NCI-H187 treated with DMSO at 0.1 percent for 48 hours (cell line): ENCODE measurements around the gene SALL1.

Source experiments
- DNase-seq: peaks from one replicate; lab custom pipeline; 2025; lab: John Stamatoyannopoulos, UW

Gene SALL1

DNA sequence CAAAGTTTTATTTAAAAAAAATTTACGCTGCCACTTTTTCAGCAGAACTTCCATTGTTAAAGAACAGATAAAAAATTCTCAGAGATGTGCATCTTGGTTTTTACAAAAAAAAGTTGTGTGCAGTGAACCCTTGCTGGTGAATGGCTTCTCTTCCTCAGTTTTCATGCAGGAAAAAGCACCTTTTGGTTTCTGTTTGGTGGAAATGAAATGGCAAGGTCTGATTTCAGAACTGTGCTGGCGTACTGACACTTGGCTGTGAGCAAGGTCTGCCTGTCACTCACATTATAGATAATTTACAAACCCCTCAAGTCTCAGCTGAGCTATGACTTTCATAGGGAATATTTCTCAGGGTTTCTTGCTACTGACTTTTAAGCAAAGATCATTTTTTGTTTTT lies 5.7 kb upstream of the SALL1 start:
- DNase-seq = no peak

DNA sequence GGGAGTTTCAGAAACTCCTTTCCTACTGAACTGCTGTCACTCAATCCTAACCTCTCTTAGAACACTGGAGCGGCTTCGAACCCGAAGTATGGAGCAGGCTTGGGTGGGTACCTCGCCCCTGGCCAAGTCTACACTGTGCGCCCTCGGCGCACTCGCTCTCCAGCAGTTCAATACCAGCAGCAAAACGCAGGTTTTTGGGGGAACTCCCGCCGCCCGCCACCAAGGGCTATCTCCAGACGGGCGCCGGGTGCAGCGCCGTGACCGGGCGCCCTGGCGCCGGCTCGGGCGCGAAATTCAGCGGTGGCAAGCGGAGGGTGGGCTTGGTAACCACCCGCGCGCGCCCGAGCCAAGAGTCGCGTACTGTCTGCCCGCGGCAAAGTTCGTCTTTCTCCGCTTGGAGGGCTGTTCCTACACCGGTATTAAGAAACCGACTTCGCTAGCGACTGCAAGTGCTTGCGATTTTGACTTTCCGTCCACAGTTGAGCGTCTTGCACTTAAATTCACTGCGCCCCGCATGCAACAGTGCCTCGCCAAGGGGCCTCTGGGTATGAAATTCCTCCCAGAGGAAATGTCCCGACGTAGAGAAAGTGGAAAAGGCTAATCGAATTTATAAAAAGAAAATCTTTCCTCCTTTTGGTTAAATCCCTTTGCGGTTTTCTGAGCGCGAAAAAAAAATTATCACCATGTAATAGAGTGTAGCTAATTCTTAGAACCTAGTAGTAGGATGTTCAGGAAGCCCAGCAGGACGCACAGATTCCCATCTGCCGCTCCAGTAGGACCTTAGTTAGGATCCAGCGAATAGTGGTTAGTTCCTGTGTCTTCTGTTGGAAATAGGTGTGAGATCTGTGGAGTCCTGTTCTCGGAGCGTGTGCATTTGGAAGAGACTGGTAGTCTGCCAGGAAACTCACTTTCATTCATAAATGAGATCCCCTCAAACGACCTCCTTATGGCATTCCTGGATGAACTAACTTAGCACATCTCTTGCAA lies 5.0 kb upstream of the SALL1 start:
- DNase-seq = no peak

DNA sequence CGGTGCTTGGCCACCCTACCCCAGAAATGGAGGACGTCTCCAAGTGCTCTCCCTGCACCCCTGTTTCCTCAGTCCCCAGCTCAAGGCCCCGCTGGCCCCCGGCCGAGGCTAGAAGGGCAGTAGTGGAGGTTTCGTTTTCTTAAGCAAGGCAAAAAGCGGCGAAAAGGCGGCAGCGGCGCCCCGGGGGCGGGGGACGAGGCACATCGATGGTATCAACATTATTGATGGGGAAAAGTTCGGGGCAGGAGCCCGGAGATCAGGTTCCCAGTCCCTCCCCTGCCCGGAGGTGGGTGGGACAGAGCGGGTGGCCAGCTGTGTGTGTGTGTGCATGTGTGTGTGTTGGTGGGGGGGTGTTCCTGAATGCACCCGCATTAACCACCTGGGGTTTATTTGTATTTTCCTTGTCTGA lies 4.1 kb upstream of the SALL1 start:
- DNase-seq = no peak

DNA sequence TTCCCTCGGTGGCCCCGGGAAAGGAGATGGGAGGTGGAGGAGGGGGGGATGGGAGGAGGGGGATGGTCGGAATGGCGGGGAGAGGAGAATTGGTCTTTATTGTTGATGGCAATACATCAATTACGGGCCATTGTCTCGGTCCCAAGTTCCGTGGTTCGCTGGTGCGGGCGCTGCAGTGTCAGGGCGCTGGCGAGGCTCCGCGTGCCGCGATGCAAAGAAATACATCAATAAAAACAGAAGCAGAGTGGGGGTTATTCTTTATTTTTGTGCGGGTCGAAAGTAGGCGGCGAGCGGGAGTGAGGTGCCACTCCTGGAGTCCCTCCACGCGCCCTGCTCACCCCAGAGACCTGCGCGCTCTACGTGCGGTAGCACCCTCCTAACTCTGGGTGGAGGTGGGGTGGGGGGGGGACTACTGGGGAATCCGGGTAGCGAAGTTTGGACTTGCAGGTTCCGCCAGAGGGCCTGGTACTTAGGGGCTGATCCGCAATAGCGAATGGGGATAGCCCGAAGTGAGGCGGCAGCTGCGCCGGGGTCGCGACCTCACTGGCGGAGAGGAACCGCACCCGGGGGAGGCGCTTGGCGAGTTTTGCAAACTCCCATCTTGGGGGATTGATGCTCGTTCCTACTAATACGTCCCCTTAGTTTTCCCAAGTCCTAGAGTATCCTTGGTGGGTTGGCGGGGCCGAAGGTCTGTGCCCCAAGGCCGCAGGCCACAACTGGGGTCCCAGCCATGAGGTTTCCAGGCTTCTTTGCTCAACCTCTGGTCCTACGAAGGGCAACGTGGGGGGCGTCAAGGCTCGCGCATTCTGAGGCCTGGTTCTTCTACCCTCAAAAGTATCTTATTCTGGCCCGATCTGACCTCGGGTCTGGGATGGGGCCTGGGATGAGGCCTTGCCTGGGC lies 3.5 kb upstream of the SALL1 start:
- no peak for DNase-seq

DNA sequence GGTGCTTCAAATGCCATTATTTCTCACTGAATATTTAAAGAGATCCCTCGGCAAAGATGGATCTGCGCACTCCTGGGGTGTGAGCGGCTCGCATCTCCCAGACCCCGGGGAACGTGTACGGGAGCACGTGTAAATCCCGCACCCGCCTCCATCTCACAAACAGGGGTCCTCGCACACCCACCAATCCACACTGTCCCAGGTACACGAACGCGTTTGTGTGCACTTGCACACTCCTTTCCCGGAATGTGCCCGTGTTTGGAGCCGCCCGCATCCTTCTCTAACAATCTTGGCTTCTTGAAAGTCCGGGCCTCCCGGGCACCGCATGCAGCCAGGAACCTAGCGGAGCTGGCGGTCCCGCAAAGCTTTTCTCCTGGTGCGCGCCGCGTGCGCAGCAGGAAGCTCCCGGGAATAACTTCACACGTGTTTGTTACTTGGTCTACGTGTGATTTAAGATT lies 2.5 kb upstream of the SALL1 start:
- DNase-seq = no peak

DNA sequence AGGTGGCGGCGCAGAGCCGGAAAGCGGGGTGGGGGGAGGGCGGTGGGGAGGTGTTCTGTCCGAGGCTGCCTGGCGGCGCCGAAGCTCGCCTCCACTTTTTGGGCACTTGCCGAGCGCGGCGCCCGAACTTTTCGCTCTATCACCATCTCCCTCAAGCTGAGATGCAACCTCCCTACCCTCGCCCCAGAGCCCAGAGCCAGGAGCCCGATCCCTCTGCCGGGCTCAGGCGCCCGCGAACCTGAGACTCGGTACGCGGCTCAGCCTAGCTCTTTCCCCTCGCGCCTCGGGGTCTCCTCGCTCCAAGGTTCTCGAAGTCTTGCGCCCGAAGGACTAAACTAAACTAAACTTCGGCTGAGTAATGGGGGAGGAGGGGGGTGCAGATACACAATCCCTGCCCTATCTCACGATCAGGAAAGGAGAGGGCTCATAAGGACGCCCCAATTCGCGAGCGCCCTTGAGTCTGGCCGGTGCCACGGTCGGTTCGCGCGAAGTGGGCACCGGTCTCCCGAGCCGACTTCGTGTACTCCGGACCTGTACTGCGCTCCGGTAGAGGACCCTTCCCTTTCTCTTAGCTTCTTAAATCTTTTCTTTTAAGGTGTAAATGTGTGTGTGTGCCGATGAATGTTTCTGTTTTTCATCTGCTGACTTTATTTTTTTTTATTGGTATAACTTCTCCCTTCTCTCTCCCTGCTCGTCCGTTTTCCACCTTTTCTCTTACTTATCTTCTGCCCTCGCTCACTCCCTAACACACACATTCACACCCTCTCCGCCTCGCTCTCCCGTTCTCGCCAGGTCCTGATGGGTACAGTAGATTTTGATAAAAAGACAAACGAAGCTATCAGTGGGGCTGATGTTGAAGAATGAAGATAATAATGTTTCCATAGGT lies 1.9 kb upstream of the SALL1 start:
- no peak for DNase-seq

DNA sequence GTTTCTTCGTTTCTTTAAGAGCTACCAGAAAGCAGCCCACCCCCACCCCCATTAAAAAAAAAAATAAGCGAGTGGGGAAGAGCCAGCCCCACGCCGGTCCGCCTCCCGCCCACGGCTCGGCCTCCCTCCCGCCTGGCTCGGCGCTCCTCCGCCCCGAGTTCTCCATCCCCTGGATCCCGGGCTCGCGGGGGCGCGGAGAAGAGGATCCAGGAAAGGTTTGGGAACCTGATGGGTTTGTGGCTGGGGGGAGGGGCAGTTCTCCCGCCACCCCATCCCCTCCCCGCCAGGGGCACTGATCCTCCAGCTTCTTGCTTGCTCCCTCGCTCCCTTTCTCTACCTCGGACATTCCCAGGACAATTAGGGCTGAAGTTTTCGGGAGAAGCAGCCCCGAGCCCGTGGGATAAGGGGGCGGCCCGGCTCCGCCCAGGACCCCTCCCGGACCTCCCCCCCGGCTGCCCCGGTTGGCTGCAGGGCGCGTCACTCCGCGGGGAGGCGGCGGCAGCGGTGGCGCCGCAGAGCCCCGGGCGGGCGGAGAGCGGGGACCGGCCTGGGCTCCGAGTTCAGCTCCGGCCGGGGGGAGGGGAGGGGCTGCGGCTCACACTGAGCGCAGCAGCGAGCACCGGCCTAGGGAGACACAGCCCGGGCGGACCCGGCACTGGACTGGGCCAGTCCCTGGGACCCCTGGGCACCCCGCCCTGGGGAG lies 1.0 kb upstream of the SALL1 start:
- DNase-seq = no peak

DNA sequence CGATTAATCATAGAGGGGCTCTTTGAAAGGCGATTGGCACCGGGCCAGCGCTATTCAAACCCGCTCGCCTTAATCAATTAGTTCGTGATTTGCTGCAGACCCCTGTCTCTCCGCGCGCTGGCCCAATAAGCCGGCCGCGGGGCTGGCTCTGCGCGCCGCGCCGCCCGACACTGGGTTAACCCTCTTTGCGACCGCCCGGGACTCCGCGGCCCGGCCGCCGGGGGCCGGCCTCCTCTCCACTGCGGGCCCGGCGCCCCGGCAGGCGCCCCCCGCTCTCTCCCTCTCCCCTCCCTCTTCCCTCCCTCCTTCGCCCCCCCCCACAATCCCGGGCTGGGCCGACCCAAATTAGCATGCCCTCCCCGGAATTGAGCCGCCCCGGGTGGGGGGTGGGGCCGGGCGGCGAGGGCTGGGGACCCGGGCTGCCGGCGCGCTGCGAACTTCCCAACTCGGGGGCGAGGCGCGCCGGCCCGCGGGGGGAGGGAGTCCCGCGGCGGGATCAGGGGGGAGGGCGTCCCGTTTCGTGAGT lies 428 bp upstream of the SALL1 start:
- DNase-seq = no peak

DNA sequence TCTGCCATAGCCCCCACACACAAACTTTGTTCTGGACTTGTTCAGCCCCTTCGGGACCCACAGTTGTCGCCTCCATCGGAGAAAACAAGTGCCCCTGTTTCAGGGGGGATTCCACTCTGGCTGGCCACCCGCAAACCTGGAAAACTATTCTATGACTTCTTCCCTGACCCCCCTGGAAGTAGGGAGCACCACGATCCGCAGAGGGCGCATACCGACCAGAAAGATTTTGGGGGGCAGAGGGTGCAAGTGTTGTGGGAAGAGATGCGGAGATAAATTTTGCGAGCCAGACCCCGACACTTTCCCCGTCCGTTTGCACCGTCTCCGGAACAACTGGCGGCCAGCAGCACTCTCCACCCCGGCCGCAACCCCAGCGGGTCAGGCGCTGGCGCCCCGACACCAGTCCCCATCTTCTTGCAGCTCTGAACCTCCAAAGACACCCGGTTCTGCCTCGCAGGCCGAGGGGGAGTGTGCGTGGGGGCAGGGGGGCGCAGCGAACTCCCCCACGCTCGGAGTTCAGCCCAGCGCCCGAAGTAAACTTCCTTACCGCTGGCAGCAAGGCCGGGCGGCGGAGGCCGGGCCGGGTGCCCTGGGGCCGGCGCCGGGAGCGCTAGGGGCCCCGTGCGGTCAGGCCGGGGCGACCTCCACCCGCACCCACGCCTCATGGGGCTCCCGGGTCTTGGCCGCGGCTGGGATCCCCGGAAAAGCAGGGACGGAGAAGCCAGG lies 744 bp downstream of the SALL1 start:
- no peak for DNase-seq

DNA sequence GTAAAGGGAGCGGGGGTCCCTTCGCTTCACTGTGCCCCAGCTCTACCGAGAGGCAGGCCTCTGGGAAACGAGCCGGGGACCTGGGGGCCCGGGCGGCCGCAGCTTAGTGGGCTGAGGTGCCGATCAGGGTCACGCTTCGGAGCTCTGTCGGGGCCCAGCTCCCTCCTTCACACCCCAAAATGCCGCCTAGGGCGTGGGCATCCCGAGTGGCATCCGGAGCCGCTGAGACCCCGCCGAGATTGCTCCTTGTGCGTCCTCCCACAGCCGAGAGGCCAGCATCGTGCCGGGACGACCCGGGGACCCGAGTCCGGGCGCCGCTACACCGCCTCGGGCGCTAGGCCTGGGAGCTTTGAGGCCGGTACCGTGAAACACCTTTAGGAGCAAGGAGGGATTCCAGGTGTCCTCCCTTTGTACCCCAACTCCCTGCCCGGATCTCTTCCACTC lies 1.3 kb downstream of the SALL1 start:
- no peak for DNase-seq

DNA sequence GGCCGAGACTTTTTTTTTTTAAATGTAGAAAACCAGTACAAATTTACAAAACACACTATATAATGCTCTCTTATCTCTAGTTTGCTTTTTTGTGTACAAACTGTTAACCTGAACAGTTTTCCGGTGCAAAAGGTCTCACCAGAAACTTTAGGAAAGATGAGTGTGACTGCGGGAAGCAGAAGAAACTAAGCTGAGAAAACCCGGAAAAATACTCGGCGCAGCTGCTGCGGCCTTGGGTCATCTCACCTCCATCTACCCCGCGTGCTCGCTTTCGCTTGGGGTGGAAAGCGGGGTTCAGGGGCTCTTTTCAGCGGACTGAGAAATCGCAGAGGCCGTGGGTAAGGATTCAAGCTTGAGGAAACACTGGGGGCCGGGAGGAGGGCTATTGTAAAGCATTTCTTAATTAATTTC lies 1.8 kb downstream of the SALL1 start:
- no peak for DNase-seq

DNA sequence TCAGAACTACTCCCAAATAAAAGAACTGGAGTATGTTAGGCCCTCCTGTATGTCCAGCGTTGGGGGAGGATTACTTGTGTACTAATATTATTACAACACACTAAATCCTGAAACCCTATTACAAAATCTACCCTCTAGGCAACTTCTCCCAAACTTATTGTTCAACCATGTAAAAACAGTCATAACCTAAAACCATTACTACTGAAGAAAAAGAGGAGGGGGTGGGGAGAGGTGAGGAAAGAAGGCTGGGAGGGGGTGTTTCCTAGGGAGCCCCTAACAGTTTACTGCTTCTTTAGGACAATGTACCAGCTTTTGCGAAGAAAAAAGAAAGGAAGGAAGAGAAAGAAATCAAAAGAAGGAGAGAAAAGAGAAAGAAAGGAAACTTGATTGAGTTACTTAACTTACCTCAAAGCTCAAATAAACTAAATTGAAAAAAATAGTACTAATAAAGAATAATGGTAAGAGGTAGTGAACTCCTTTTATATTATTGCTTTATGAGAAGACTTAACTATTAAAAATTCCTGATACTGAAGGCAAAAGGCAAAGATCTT lies 2.3 kb downstream of the SALL1 start:
- no peak for DNase-seq

DNA sequence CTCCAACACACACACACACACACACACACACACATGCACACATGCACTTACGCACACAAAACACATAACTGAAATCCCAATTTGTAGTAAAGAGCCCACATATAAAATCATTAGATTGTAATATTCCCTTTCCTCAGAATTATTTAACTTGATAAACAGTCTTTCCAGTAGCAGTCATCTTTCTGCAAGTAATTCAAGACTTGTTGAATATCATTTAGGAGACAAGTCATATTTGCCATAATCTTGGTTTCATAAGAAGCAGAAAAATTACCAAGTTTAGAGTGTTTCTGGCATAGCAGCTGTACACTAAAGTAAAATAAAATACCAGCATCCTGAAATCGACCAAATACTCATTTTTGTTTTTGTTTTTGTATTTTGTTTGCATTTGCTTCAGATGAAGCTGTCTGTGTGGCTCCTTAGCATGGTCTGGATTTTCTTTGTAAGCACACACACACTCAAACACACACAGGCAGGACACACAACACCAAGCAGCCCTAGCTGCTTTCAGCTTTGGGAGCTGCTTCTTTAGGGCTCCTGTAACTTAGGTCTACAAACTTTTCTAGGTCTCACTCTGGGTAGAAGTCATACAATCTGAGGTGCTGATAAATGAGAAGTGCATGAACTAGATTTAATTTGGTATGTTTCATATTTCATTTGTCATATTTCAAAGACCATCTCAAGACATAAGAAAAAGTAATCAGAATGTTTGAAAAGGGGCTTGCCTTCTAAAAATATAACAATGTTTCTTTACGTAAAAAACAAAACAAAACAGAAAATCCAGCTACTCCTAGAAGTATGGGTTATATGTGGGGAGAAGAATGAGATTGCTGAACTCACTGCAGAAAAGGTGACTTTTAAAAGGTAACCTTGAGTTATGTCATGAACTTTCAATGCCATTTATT lies 3.0 kb downstream of the SALL1 start:
- DNase-seq = no peak

DNA sequence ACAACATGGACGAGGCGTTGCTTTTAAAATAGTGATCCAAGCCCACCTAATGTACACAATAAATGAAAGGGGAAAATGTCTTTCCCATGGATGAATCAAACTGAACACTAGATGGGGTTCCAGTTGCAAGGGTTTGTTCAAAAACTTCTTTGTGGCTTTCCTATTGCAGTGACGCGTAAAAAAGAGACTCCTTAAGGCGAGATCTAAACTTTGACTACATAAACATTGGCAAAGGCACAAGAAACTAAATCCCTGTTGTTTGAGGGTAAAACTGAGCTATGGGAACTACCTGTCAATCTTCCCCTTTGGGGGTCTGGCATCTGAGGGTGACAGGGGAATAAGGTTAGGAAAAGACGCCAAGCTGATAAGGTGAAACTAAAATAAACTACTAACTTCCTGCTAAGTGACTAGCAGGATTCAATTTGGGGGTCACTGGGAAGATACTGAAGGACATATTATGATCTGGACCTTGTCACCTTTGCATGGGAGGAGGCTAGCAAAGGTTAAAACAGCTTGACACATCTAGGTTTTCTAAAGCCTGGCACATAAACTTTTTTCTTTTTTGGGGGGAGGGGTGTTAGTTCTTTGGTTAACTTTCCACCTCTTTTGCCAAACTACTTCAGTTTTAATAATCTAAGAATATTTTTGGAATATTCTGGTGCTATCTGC lies 4.7 kb downstream of the SALL1 start:
- no peak for DNase-seq

DNA sequence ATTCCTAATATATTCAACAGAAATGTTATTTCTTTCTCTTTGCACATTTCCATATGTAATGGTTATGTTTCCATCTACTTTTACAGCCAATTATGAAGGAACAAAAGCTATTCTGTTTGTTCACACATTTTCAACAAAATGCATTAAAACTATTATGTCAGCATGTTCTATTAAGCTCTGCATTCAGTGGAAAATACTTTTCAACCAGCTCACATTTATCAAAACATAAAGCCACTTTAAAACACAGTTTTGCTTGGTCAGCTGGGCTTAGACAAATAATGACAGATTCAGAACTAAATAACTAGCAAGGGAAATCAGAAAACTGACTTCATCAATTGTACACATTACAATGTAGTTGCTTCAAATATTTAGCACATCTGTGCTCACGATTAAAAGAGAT lies 6.9 kb downstream of the SALL1 start:
- DNase-seq = no peak

DNA sequence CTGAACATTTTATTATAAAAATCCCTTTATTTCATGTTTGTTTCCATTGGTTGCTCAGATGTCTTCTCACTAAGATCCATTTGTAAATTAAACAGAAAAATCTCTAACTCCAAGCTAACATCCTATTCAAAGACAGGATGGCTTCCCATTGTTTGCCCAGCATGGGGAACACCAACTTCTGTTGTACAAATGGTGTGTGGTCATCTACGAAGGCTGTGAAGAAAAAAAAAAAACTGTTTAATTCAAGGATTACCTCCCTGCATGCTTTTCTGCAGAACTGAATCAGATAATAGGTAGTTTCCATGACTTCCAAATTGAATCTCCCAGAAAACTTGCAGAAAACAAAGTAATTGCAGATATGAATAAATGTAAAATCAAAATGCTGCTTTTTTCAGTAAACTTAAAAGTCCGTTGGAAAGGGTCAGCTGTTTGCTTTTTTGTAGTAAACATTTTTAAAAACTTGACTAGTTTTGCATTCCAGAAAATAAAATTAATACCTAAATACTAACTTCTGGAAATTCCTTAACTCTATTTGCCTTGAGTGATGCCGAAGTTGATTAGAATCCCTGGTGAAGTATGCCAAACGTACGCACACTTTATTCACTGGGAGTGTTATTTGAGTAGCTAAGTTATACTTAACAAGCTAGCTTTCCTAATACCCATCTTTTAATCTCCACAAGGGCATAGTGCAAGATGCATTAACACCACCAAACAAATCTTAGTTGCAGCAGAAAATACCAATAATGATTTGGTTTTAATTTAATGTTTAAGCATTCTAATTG lies 7.7 kb downstream of the SALL1 start:
- DNase-seq = no peak

DNA sequence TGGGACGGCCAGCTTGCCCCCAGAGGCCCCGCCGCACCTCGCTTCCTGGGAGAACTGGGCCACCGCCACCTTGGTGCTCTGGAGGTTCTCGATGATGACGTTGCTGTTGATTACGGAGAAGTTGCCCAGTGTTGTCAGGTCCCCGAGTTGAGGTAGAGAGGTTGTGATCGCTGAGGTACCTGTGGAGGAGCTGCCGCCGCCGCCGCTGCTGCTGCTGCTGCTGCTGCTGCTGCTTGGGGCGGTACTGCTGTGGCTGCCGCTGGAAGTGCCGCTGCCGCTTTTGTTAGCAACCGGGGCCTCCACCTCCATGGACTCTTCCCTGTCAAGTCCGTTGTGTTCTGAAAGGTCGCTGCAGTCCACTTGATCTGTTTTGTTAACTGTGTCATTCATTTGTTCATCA lies 9.5 kb downstream of the SALL1 start:
- no peak for DNase-seq
